IMR-90 (cell line): ENCODE measurements around the gene TNFRSF25. TPM values are rescaled to one million over a fixed set of nuclear protein-coding genes. Genes with fewer than 3 reads are reported as not detected.

ENCODE experiments used
- ATAC-seq: fragments of 200-7000 bp; cut with Tn5 transposase; 2 replicates; pipeline ENCODE4 v1.9.1; 2020; ENCODE audit warnings: low read depth, mild to moderate bottlenecking, moderate library complexity
- BruUV-seq: library from RNA; stranded (reverse); fragments of 400-500 nt; replicated peaks from 2 replicates; lab custom pipeline; 2021; lab: Mats Ljungman, UMichigan
- CTCF ChIA-PET: fragments of 300-600 bp; formaldehyde crosslinking; extraction: SDS; loops from one replicate; lab custom pipeline; 2021; ENCODE audit warnings: antibody characterized with exemption; lab: Yijun Ruan, JAX
- POLR2A ChIA-PET: fragments of 300-600 bp; sonication (Branson Sonifier 250); formaldehyde crosslinking; loops from one replicate; lab custom pipeline; 2022; ENCODE audit warnings: antibody characterized with exemption; ENCODE audit not compliant: unreplicated experiment; lab: Charles Lee
- DNase-seq: peaks from one replicate; pipeline ENCODE4 v3.0.0; 2013
- H2AFZ ChIP-seq: replicated peaks from 2 replicates; pipeline ENCODE3; 2013; ENCODE audit warnings: low read length, mild to moderate bottlenecking; ENCODE audit not compliant: poor library complexity
- H2AK5ac ChIP-seq: 2 replicates; pipeline ENCODE4 v1.6.1; 2013; ENCODE audit warnings: low read depth, low read length, inconsistent platforms
- H2AK9ac ChIP-seq: replicated peaks from 2 replicates; pipeline ENCODE3; 2013; ENCODE audit warnings: mild to moderate bottlenecking, low read depth, low read length, moderate library complexity; ENCODE audit not compliant: poor library complexity
- H2BK120ac ChIP-seq: 2 replicates; pipeline ENCODE4 v1.6.1; 2013; ENCODE audit warnings: low read depth, low read length, inconsistent platforms
- H2BK15ac ChIP-seq: 3 replicates; pipeline ENCODE4 v1.6.1; 2013; ENCODE audit warnings: low read depth, low read length, inconsistent platforms
- H2BK20ac ChIP-seq: 2 replicates; pipeline ENCODE4 v1.6.1; 2013; ENCODE audit warnings: low read depth, mild to moderate bottlenecking, inconsistent platforms, low read length, moderate library complexity
- H2BK5ac ChIP-seq: 2 replicates; pipeline ENCODE4 v1.6.1; 2013; ENCODE audit warnings: mild to moderate bottlenecking, low read depth, low read length, inconsistent platforms; ENCODE audit not compliant: poor library complexity, severe bottlenecking
- H3K14ac ChIP-seq: replicated peaks from 2 replicates; pipeline ENCODE4 v1.6.1; 2013; ENCODE audit warnings: low read depth, low read length, inconsistent platforms
- H3K18ac ChIP-seq: 2 replicates; pipeline ENCODE4 v1.6.1; 2013; ENCODE audit warnings: low read depth, low read length, control low read depth
- H3K23ac ChIP-seq: 2 replicates; pipeline ENCODE4 v1.6.1; 2013; ENCODE audit warnings: low read depth, low read length, inconsistent platforms
- H3K27ac ChIP-seq: 2 replicates; pipeline ENCODE4 v1.5.1; 2013; ENCODE audit warnings: mild to moderate bottlenecking, control low read depth, low read length; ENCODE audit not compliant: insufficient read depth
- H3K27me3 ChIP-seq: 2 replicates; pipeline ENCODE4 v1.6.1; 2013; ENCODE audit warnings: low read length; ENCODE audit not compliant: control insufficient read depth, insufficient read depth
- H3K36me3 ChIP-seq: 2 replicates; pipeline ENCODE4 v1.6.1; 2013; ENCODE audit warnings: low read length, mixed read lengths; ENCODE audit not compliant: control insufficient read depth, insufficient read depth
- H3K4ac ChIP-seq: 2 replicates; pipeline ENCODE4 v1.6.1; 2013; ENCODE audit warnings: low read depth, low read length, inconsistent platforms
- H3K4me1 ChIP-seq: 2 replicates; pipeline ENCODE4 v1.6.1; 2013; ENCODE audit warnings: low read length, mixed read lengths; ENCODE audit not compliant: control insufficient read depth, insufficient read depth
- H3K4me2 ChIP-seq: 2 replicates; pipeline ENCODE4 v1.6.1; 2013; ENCODE audit warnings: low read depth, mild to moderate bottlenecking, control low read depth, low read length, moderate library complexity
- H3K4me3 ChIP-seq: 2 replicates; pipeline ENCODE4 v1.5.1; 2013; ENCODE audit warnings: low read depth, mild to moderate bottlenecking, control low read depth, low read length, moderate library complexity; ENCODE audit not compliant: insufficient read depth
- H3K56ac ChIP-seq: 2 replicates; pipeline ENCODE4 v1.6.1; 2013; ENCODE audit warnings: low read length, inconsistent platforms; ENCODE audit not compliant: insufficient read depth; ENCODE audit errors: extremely low read depth
- H3K79me1 ChIP-seq, 2 experiments: 2 replicates each; pipeline ENCODE4 v1.6.1; 2013; ENCODE audit warnings: low read length in 2 of 2, inconsistent platforms in 1 of 2, low read depth in 1 of 2
- H3K9ac ChIP-seq: 2 replicates; pipeline ENCODE4 v1.6.1; 2013; ENCODE audit warnings: low read depth, low read length, control low read depth
- H3K9me1 ChIP-seq: 2 replicates; pipeline ENCODE4 v1.6.1; 2013; ENCODE audit warnings: low read length, inconsistent platforms; ENCODE audit not compliant: insufficient read depth
- H3K9me3 ChIP-seq: 2 replicates; pipeline ENCODE4 v1.6.1; 2013; ENCODE audit warnings: low read length; ENCODE audit not compliant: control insufficient read depth, insufficient read depth
- H4K20me1 ChIP-seq: 2 replicates; pipeline ENCODE4 v1.6.1; 2013; ENCODE audit warnings: low read length, inconsistent platforms; ENCODE audit not compliant: insufficient read depth
- H4K5ac ChIP-seq: 2 replicates; pipeline ENCODE4 v1.6.1; 2013; ENCODE audit warnings: mild to moderate bottlenecking, low read depth, low read length, control low read depth
- H4K8ac ChIP-seq, 2 experiments: 2 replicates each; pipeline ENCODE4 v1.6.1; 2013; ENCODE audit warnings: low read depth in 2 of 2, low read length in 2 of 2, control low read depth in 1 of 2, inconsistent platforms in 1 of 2
- H4K91ac ChIP-seq: 2 replicates; pipeline ENCODE4 v1.6.1; 2013; ENCODE audit warnings: low read depth, low read length, inconsistent platforms; ENCODE audit not compliant: insufficient read depth
- FOS ChIP-seq: fragments of 150-350 bp; IDR thresholded peaks from 2 replicates; pipeline ENCODE4 v1.6.1; 2016; ENCODE audit warnings: low read depth, low read length
- MAFK ChIP-seq: IDR thresholded peaks from 2 replicates; pipeline ENCODE4 v1.6.1; 2012; ENCODE audit warnings: low read depth, low read length, improper control_type of control experiment
- MAZ ChIP-seq: IDR thresholded peaks from 2 replicates; pipeline ENCODE4 v1.6.1; 2012; ENCODE audit warnings: low read depth, mild to moderate bottlenecking, low read length, improper control_type of control experiment, moderate library complexity, borderline replicate concordance
- NFE2L2 ChIP-seq: fragments of 150-350 bp; IDR thresholded peaks from 2 replicates; pipeline ENCODE4 v1.6.1; 2016; ENCODE audit warnings: low read depth, mild to moderate bottlenecking, low read length
- RAD21 ChIP-seq: IDR thresholded peaks from 2 replicates; pipeline ENCODE4 v1.6.1; 2012; ENCODE audit warnings: low read length, improper control_type of control experiment
- WGBS, 2 experiments: methylation state at CpG; one replicate each; pipeline versions ENCODE4 v1.1.5 to v1.1.7; 2013; ENCODE audit warnings: missing lambda C conversion rate in 2 of 2; ENCODE audit not compliant: insufficient read length in 1 of 2; ENCODE audit errors: extremely low coverage in 2 of 2; 5-methylcytosine and 5-hydroxymethylcytosine counted together
- dilution Hi-C: fragments of 300-500 bp; cut with HindIII; formaldehyde crosslinking; loops from one replicate; pipeline ENCODE4 v1.14.3; 2018; ENCODE audit warnings: low sequenced_read_pairs; ENCODE audit not compliant: unreplicated experiment
- in situ Hi-C: fragments of 300-500 bp; cut with MboI; formaldehyde crosslinking; loops from 3 replicates; pipeline ENCODE4 v1.14.3; 2019; ENCODE audit warnings: low sequenced_read_pairs, inconsistent platforms, mixed read lengths
- intact Hi-C: fragments of 100-400 bp; cut with micrococcal nuclease; formaldehyde crosslinking; loops from 2 replicates; pipeline ENCODE4 v1.10.0; 2022
- polyA plus RNA-seq, 3 experiments: library from polyadenylated mRNA; depleted of rRNA; stranded (reverse); fragments of >200 nt; gene quantifications; 2 replicates each; pipeline ENCODE4 v1.2.3, GENCODE V29; 2012; ENCODE audit warnings: low replicate concordance in 1 of 3
- total RNA-seq: library from RNA; depleted of rRNA; stranded (reverse); fragments of >200 nt; gene quantifications from 2 replicates; pipeline ENCODE4 v1.2.3, GENCODE V29; 2012
- TF ChIP-seq, protein P1 (sequence below): fragments of 150-350 bp; IDR thresholded peaks from 2 replicates; pipeline ENCODE4 v1.6.1; 2016; ENCODE audit warnings: low read depth, mild to moderate bottlenecking, low read length, moderate library complexity, borderline replicate concordance

The TNFRSF25 gene
- total and polyA plus RNA-seq, 2 of the 4 experiments (the other 2 are of a cell fraction) = 1.3 to 11.2 TPM

GRCh38 chr1:6496890-6497214 lies 30.9 kb upstream of the TNFRSF25 start:
- CTCF ChIA-PET = no interaction called here
- Histone ChIP-seq H4K8ac (peak overlapping the region in 1 of 2 experiments; percentile 3; a peak in 1 of 4 replicates), H2AK5ac (no peak overlapping the region), H4K20me1 (no peaks in the 10 kb centered on the region), H3K27ac (no peak overlapping the region; the same call in 1 of the 2 replicates), H4K5ac (peak overlapping the region; percentile 16; the same call in 1 of the 2 replicates), H3K27me3 (peaks cover 7% of the 10 kb centered on the region), H3K23ac (no peak overlapping the region), H3K9me1 (0 out of 2 replicates have a peak, but pooled peaks cover 2% of the 10 kb centered on the region), H3K18ac (no peak overlapping the region), H3K56ac (no peak overlapping the region), H3K79me1 (peaks cover 0 to 8% of the 10 kb centered on the region in 2 experiments; a peak in 1 of 4 replicates), H3K4me3 (peak overlapping the region; percentile 78), H2AFZ (peak overlapping the region; percentile 15), H2BK5ac (no peak overlapping the region), H2AK9ac (no peak overlapping the region), H3K9ac (peak overlapping the region; percentile 82), H3K4me2 (peak overlapping the region; percentile 89), H2BK120ac (no peak overlapping the region), H3K36me3 (no peaks in the 10 kb centered on the region), H4K91ac (no peak overlapping the region), H3K4me1 (peaks cover 12% of the 10 kb centered on the region), H3K9me3 (no peaks in the 10 kb centered on the region), H2BK15ac (no peak overlapping the region), H2BK20ac (no peak overlapping the region), H3K14ac (no peak overlapping the region), H3K4ac (no peak overlapping the region)
- TF ChIP-seq MAFK (no peak), NFE2L2 (no peak), RAD21 (no peak), FOS (no peak), MAZ (0 out of 2 replicates have a peak, but pooled peaks have one; percentile 29)
- TF ChIP-seq, protein P1, sequence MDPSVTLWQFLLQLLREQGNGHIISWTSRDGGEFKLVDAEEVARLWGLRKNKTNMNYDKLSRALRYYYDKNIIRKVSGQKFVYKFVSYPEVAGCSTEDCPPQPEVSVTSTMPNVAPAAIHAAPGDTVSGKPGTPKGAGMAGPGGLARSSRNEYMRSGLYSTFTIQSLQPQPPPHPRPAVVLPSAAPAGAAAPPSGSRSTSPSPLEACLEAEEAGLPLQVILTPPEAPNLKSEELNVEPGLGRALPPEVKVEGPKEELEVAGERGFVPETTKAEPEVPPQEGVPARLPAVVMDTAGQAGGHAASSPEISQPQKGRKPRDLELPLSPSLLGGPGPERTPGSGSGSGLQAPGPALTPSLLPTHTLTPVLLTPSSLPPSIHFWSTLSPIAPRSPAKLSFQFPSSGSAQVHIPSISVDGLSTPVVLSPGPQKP = no peak
- no TSS peak for BruUV-seq
- 0% methylated on average over 6 of the region's 21 CpGs; no CpG with 5 or more reads in 1 of the 2 experiments for WGBS, 2 experiments
- in situ Hi-C loops = loop anchor here (10.0 kb wide), 1 partner anchor 148 kb away; no protein-coding TSS in a partner anchor
- dilution Hi-C loops = no loop called here
- no peak for ATAC-seq
- POLR2A ChIA-PET = no interaction called here
- DNase-seq = no peak
- intact Hi-C loops = no loop called here
